ENCODE results near the gene DDX51.

DDX51 gene

DNA sequence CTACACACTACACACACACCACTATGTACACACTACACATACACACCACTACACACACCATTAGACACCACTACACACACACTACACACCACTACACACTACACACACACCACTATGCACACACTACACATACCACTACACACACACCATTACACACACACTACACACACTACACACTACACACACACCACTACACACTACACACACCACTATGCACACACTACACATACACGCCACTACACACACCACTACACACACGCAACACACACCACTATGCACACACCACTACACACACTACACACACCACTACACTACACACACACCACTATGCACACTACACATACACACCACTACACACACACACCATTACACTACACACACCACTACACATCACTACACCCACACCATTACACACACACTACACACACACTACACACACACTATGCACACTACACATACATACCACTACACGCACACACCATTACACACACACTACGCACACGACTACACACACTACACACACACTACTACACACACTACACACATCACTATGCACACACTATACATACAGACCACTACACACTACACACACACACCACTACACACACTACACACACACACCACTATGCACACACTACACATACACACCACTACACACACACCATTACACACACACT is 13.8 kb upstream of the DDX51 start:
- peaks cover 5% of the 10 kb centered on the region for H3K9me3 ChIP-seq (ENCODE audit: low read length)
- no peak overlapping the region for H3K4me3 ChIP-seq (ENCODE audit: low read length)
- peaks cover 6% of the 10 kb centered on the region for H3K4me1 ChIP-seq (ENCODE audit: insufficient read depth, low read length)
- no peak overlapping the region for H2AFZ ChIP-seq (ENCODE audit: low read depth, low read length)
- peaks cover 10% of the 10 kb centered on the region for H3K36me3 ChIP-seq (ENCODE audit: insufficient read depth, low read length)
- H3K27me3 ChIP-seq (ENCODE audit: insufficient read depth, low read length): no peaks in the 10 kb centered on the region

DNA sequence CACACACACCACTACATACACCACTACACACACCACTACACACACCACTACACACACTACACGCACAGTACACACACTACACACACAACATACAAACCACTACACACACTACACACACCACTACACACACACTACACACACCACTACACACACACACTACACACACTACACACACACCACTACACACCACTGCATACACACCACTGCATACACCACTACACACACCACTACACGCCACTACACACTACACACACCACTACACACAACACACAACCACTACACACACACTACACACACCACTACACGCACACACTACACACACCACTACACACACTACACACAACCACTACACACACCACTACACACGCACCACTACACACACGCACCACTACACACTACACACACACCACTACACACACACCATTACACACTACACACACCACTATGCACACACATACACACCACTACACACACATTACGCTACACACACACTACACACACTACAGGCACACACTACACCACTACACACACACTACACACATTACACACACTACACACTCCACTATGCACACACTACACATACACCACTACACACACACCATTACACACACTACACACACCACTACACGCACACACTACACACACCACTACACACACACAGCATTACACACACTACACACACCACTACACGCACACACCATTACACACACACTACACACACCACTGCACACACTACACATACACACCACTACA is 12.6 kb upstream of the DDX51 start:
- peaks cover 6% of the 10 kb centered on the region for H3K4me1 ChIP-seq (ENCODE audit: insufficient read depth, low read length)
- no peak overlapping the region for H3K4me3 ChIP-seq (ENCODE audit: low read length)
- peaks cover 18% of the 10 kb centered on the region for H3K36me3 ChIP-seq (ENCODE audit: insufficient read depth, low read length)
- no peaks in the 10 kb centered on the region for H3K27me3 ChIP-seq (ENCODE audit: insufficient read depth, low read length)
- H2AFZ ChIP-seq (ENCODE audit: low read depth, low read length): no peak overlapping the region
- H3K9me3 ChIP-seq (ENCODE audit: low read length): peaks cover 5% of the 10 kb centered on the region

DNA sequence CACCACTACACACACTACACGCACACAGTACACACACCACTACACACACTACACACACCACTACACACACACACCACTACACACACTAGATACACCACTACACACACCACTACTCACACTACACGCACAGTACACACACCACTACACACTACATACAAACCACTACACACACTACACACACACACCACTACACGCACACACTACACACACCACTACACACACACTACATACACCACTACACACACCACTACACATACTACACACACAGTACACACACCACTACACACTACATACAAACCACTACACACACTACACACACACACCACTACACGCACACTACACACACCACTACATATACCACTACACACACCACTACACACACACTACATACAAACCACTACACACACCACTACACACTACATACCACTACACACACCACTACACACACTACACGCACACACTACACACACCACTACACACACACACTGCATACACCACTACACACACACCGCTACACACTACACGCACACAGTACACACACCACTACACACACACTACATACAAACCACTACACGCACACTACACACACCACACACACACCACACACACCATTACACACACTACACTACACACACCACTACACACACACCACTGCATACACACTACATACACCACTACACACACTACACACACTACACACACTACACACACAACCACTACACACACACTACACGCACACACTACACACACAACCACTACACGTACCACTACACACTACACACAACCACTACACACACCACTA is 11.9 kb upstream of the DDX51 start:
- H2AFZ ChIP-seq (ENCODE audit: low read depth, low read length): no peak overlapping the region
- no peak overlapping the region for H3K4me3 ChIP-seq (ENCODE audit: low read length)
- peaks cover 5% of the 10 kb centered on the region for H3K9me3 ChIP-seq (ENCODE audit: low read length)
- peaks cover 6% of the 10 kb centered on the region for H3K4me1 ChIP-seq (ENCODE audit: insufficient read depth, low read length)
- no peaks in the 10 kb centered on the region for H3K27me3 ChIP-seq (ENCODE audit: insufficient read depth, low read length)
- H3K36me3 ChIP-seq (ENCODE audit: insufficient read depth, low read length): peaks cover 24% of the 10 kb centered on the region

DNA sequence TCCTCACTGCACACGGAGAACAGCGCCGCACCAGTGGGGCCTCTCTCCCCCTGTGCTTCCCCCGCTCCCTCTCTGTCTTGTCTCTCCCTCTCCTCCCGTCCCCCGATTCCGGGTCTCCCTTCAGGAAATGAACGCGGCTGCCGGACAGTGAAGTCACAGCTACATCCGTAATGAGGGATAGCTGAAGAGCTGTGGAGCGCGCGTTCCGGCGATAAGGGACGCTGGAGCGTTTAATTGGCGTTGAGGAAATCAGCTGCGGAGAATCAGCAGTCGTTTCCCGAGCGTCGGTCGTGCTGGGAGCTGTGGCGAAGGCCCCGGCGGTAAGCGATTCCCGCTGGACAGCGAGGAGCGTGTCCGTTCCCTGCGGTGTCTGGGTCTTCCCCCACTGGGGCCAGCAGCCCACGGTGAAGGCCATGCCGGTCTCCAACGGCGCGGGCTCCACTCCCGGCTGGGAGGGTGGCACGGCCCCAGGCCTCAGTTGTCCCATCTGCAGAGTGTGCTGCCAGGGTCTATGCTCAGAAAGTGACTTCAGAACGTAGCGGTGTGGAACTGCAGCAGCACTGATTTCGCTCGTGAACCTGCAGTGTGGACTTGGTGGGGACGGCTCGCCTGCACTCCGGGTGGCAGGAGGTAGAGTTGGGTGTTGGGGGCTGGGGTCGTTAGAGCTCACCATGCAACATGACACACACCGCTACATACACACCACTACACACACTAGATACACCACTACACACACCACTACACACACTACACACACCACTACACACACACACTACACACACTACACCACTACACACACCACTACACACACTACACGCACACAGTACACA is 11.0 kb upstream of the DDX51 start:
- Histone ChIP-seq H3K4me1 (ENCODE audit: insufficient read depth, low read length) (peaks cover 6% of the 10 kb centered on the region), H2AFZ (ENCODE audit: low read depth, low read length) (no peak overlapping the region), H3K36me3 (ENCODE audit: insufficient read depth, low read length) (peaks cover 24% of the 10 kb centered on the region), H3K9me3 (ENCODE audit: low read length) (peaks cover 5% of the 10 kb centered on the region), H3K4me3 (ENCODE audit: low read length) (no peak overlapping the region), H3K27me3 (ENCODE audit: insufficient read depth, low read length) (no peaks in the 10 kb centered on the region)

DNA sequence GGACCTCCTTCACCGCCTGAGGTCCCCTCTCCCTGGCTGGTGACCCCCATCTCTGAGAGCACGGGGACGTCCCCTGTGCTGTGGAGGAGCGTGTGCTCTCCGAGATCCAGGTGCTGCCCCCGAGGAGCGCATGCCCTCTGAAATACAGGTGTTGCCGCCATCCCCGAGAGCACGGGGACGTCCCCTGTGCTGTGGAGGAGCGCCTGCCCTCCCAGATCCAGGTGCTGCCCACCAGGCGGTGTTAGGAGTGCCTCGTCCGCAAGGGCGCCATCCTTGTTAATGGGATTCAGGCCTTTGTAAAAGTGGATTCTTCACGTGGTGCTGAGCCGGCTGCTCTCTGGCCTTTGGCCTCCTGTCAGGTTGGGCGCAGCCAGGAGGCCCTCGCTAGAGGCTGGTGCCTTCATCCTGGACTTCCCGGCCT is 10.2 kb upstream of the DDX51 start:
- peaks cover 7% of the 10 kb centered on the region for H3K9me3 ChIP-seq (ENCODE audit: low read length)
- no peaks in the 10 kb centered on the region for H3K27me3 ChIP-seq (ENCODE audit: insufficient read depth, low read length)
- H2AFZ ChIP-seq (ENCODE audit: low read depth, low read length): no peak overlapping the region
- H3K4me3 ChIP-seq (ENCODE audit: low read length): no peak overlapping the region
- peaks cover 24% of the 10 kb centered on the region for H3K36me3 ChIP-seq (ENCODE audit: insufficient read depth, low read length)
- H3K4me1 ChIP-seq (ENCODE audit: insufficient read depth, low read length): peaks cover 6% of the 10 kb centered on the region

DNA sequence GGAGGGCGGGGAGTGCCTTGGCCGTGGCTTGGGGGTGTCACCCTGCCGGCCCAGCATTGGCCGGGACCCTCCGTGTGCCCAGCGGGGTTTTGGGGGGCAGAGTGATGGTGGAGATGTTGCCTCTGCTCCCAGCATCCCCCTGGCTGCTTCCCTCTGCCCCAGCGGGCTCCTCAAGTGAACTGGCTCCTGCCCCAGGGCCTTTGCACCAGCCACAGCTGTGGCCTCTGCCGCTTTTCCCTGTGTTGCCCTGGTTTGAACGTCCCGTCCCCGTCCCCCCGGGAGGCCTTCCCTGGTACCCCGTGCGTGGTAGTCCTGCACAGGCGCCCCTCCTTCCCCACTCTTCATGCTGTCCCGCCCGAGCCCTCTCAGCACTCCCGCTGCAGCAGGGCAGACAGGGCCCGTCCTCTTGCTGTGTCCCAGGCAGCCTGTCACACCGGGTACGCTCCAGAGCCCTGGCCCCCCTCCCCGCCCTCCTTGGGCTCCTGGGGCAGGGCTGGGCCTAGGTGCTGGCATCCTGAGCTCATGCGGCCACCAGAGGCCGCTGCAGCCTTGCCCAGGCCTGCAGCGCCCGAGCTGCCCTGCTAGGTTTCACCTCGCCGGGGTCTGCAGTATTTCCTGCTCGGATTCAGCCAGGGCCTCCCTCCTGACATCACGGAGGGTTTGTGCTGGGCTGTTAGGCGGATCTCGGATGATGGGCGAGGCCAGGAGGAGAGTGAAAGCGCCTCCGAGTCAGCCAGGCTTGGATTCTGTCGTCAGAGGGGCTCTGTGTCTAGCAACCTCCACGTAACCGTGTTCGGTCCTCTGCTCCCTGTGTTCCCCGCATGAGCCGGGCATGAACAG is 9.6 kb upstream of the DDX51 start:
- peaks cover 7% of the 10 kb centered on the region for H3K9me3 ChIP-seq (ENCODE audit: low read length)
- H3K4me1 ChIP-seq (ENCODE audit: insufficient read depth, low read length): peaks cover 6% of the 10 kb centered on the region
- no peak overlapping the region for H2AFZ ChIP-seq (ENCODE audit: low read depth, low read length)
- peaks cover 24% of the 10 kb centered on the region for H3K36me3 ChIP-seq (ENCODE audit: insufficient read depth, low read length)
- no peak overlapping the region for H3K4me3 ChIP-seq (ENCODE audit: low read length)
- no peaks in the 10 kb centered on the region for H3K27me3 ChIP-seq (ENCODE audit: insufficient read depth, low read length)

DNA sequence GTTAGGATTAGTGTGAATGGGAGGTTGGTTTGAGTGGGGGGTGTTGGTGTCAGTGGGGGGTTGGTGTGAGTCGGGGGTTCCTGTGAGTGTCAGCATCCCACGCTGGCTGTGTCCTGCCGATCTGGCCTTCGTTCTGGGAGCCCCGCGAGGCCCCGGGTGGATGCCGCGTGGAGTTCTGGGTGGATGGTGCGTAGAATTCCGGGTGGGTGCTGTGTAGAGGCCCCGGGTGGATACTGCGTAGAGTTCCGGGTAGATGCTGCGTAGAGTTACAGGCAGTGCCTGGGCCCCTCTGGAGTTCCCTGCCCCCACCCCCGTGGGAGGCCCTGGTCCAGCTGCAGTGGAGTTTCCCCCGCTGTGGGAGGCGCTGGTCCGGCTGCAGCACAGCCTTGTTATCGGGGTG is 8.8 kb upstream of the DDX51 start:
- peaks cover 29% of the 10 kb centered on the region for H3K36me3 ChIP-seq (ENCODE audit: insufficient read depth, low read length)
- H3K27me3 ChIP-seq (ENCODE audit: insufficient read depth, low read length): no peaks in the 10 kb centered on the region
- peaks cover 6% of the 10 kb centered on the region for H3K4me1 ChIP-seq (ENCODE audit: insufficient read depth, low read length)
- no peak overlapping the region for H3K4me3 ChIP-seq (ENCODE audit: low read length)
- peaks cover 7% of the 10 kb centered on the region for H3K9me3 ChIP-seq (ENCODE audit: low read length)
- no peak overlapping the region for H2AFZ ChIP-seq (ENCODE audit: low read depth, low read length)

DNA sequence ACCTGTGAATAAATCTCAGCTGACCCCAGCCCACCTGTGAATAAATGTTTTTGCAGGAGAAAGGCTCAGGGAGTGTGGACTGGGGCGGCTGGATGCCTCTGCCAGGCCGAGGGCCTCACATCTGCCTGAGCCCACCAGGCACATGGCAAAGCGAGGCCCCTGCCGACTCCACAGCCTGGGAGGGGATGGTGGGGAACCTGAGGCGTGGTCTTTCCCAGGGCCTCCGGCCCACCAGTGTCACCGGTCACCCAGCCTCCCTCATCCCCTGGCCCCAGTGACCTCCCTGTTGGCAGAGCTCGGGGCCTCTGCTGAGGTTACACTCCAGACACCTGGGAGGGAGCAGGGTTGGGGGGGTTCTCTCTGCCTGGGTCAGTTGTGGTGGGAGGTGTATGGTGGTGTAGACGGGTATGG is 8.3 kb upstream of the DDX51 start:
- peaks cover 33% of the 10 kb centered on the region for H3K36me3 ChIP-seq (ENCODE audit: insufficient read depth, low read length)
- no peaks in the 10 kb centered on the region for H3K27me3 ChIP-seq (ENCODE audit: insufficient read depth, low read length)
- H2AFZ ChIP-seq (ENCODE audit: low read depth, low read length): no peak overlapping the region
- no peak overlapping the region for H3K4me3 ChIP-seq (ENCODE audit: low read length)
- H3K9me3 ChIP-seq (ENCODE audit: low read length): peaks cover 7% of the 10 kb centered on the region
- H3K4me1 ChIP-seq (ENCODE audit: insufficient read depth, low read length): peaks cover 6% of the 10 kb centered on the region

DNA sequence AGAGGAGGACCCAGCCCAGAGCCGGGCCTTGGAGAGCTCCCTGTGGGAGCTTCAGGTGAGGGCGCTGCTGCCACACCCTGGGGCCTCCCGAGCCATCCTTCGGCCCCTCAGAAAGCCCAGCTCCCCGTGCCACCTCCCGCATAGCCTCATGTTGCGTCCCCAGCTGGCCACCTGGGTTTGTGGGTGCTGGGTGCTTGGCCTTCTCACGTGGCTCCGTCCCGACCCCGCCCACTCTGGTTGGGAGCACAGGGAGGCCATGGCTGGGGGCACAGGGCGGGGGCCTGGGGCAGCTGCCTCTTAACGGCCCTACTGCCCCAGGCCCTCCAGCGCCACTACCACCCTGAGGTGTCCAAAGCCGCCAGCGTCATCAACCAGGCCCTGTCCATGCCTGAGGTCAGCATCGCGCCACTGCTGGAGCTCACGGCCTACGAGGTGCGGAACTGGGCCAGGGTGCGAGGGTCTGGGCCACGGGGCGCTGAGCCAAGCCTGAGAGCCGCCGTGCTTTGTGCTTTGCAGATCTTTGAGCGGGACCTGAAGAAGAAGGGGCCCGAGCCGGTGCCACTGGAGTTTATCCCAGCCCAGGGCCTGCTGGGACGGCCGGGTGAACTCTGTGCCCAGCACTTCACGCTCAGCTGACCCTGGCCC is 7.8 kb upstream of the DDX51 start:
- Histone ChIP-seq H3K36me3 (ENCODE audit: insufficient read depth, low read length) (peaks cover 32% of the 10 kb centered on the region), H3K4me1 (ENCODE audit: insufficient read depth, low read length) (peaks cover 6% of the 10 kb centered on the region), H3K4me3 (ENCODE audit: low read length) (no peak overlapping the region), H3K9me3 (ENCODE audit: low read length) (peaks cover 4% of the 10 kb centered on the region), H3K27me3 (ENCODE audit: insufficient read depth, low read length) (no peaks in the 10 kb centered on the region), H2AFZ (ENCODE audit: low read depth, low read length) (no peak overlapping the region)

DNA sequence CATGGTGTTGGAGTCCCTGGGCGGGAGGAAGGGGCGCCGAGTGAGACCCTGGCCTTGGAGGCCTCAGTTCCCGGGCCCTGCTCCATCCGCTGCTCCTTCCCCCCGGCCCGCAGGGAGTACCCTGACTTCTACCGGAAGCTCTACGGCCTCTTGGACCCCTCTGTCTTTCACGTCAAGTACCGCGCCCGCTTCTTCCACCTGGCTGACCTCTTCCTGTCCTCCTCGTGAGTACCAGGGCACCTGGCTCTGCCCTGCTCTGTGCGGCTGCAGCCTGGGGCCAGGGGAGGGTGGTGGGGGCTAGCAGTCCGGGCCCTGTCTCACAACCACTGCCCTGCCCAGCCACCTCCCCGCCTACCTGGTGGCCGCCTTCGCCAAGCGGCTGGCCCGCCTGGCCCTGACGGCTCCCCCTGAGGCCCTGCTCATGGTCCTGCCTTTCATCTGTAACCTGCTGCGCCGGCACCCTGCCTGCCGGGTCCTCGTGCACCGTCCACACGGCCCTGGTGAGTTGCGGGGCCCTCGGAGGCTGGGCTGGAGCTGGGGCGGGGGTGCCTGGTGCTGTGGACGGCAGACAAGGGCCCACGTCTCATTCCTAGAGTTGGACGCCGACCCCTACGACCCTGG is 7.1 kb upstream of the DDX51 start:
- Histone ChIP-seq H3K36me3 (ENCODE audit: insufficient read depth, low read length) (peaks cover 27% of the 10 kb centered on the region), H3K27me3 (ENCODE audit: insufficient read depth, low read length) (no peaks in the 10 kb centered on the region), H3K9me3 (ENCODE audit: low read length) (peaks cover 2% of the 10 kb centered on the region), H3K4me3 (ENCODE audit: low read length) (no peak overlapping the region), H3K4me1 (ENCODE audit: insufficient read depth, low read length) (peaks cover 6% of the 10 kb centered on the region), H2AFZ (ENCODE audit: low read depth, low read length) (no peak overlapping the region)

DNA sequence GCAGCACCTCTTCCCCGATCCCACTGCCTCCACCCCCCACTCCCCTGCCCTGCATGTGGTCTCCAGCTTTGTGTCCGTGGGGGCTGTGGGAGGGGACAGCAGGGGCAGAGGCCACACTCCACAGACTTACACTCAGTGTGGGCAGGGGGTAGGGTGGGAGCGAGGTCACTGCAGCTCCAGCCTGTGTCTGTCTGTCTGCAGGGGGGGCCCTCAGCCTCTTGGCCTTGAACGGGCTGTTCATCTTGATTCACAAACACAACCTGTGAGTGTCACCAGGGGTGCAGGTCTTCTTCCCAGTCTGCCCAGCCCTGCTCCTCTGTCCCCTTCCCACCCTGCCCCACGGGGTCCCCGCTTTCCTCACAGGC is 6.6 kb upstream of the DDX51 start:
- H3K4me1 ChIP-seq (ENCODE audit: insufficient read depth, low read length): peaks cover 6% of the 10 kb centered on the region
- no peak overlapping the region for H3K4me3 ChIP-seq (ENCODE audit: low read length)
- H3K9me3 ChIP-seq (ENCODE audit: low read length): peaks cover 2% of the 10 kb centered on the region
- no peak overlapping the region for H2AFZ ChIP-seq (ENCODE audit: low read depth, low read length)
- H3K36me3 ChIP-seq (ENCODE audit: insufficient read depth, low read length): peaks cover 29% of the 10 kb centered on the region
- no peaks in the 10 kb centered on the region for H3K27me3 ChIP-seq (ENCODE audit: insufficient read depth, low read length)

Measured in neuron (in vitro differentiated cells).